Right lobe of liver (tissue), 4 donors: ENCODE results near the gene PCSK7.

Source experiments
- CTCF ChIP-seq, 4 donors: fragments of 200-600 bp in 3 of 4; fragments of 450-650 bp in 1 of 4; IDR thresholded peaks; one replicate each; pipeline versions ENCODE4 v1.5.1 to v1.8.0; 2016 to 2022; ENCODE audit warnings: antibody characterized with exemption in 4 of 4, mild to moderate bottlenecking in 2 of 4
- POLR2A ChIP-seq: fragments of 450-650 bp; IDR thresholded peaks from one replicate; pipeline ENCODE4 v1.6.1; 2017; ENCODE audit warnings: antibody characterized with exemption, mild to moderate bottlenecking
- donor health status: DM: no; HTN: no; CAD: no.
- donor health status: DM: no; HTN: no; CAD: no.
- donor health status: DM: no; HTN: yes; CAD: no.

GRCh38 chr11:117230999-117231841 is 653 bp downstream of the PCSK7 start:
- TF ChIP-seq CTCF (IDR thresholded peaks at IDR 0.05) (no peak), POLR2A (no peak)
